SK-N-MC (cell line): ENCODE measurements around the gene SIGLEC8.

Experiments used
- EZH2 ChIP-seq: fragments of 200-600 bp; sonication (generic); IDR thresholded peaks from one replicate; pipeline ENCODE4 v1.6.1; 2017; ENCODE audit warnings: antibody characterized with exemption
- FOXP2 ChIP-seq: optimal IDR thresholded peaks from 2 replicates; pipeline ENCODE3; 2011; ENCODE audit warnings: mild to moderate bottlenecking, moderate library complexity; ENCODE audit not compliant: insufficient read depth; ENCODE audit errors: extremely low read length, control extremely low read depth
- POLR2AphosphoS5 ChIP-seq: IDR thresholded peaks from 2 replicates; pipeline ENCODE4 v1.6.1; 2012; ENCODE audit warnings: mild to moderate bottlenecking, low read depth, low read length, borderline replicate concordance

DNA sequence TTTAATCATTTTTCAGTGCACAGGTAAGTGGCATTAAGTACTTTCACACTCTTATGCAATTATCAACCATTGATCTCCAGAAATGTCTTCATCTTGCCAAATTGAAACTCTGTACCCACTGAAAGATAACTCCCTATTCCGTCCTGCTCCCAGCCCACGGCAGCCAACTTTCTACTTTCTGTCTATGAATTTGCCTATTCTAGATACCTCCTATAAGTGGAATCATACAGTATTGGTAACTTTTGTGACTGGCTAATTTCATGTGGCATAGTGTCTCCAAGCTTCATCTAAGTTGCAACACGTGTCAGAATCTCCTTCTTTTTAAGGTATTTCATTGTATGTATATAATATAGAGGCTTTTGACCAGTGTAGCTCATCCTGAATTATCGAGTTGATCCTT lies 14.4 kb upstream of the SIGLEC8 start:
- TF ChIP-seq POLR2AphosphoS5 (no peak), EZH2 (no peak), FOXP2 (no peak)
